OCI-LY7 (cell line): ENCODE results near the gene AFF3.

Experiments
- EZH2phosphoT487 ChIP-seq: fragments of 200-600 bp; sonication (generic); IDR thresholded peaks from 2 replicates; pipeline ENCODE4 v1.6.1; 2018; ENCODE audit warnings: low read depth, borderline replicate concordance, mild to moderate bottlenecking, mixed run types, antibody characterized with exemption, low read length, moderate library complexity, mixed read lengths
- TF ChIP-seq, protein P1 (sequence below): fragments of 200-600 bp; sonication (generic); conservative IDR thresholded peaks from 2 replicates; pipeline ENCODE4 v1.5.1; 2014; ENCODE audit warnings: mild to moderate bottlenecking, antibody characterized with exemption, low read length, moderate library complexity, mixed read lengths

DNA sequence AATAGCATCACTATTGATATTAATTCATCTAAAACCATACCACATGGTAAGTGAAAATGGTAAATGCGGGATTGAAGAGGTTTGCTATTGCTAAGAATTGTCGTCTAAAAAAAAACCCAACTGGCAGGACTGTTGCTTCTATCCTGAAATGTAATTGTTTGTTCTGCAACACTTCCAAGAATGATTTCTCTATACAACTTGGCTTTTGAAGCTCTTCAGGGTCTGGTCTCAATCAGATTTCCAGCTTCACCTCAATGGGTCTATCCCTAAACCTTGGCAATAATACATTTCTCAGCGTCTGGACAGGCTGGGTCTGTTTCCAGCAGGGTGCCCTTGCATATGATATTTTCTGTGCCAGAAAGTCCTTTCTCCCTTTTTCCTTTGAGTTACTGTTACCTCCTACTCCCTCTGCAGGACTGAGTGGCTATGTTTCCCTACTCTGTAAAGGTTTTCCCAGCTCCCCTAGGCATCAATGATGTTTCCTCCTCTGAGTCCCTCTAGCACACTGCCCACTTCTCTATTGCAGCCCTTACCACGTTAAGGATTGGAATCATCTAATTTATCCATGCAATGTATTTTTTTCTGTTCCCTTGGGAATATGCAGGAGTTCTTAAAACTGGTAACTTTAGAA, 534.4 kb downstream of the AFF3 start:
- TF ChIP-seq EZH2phosphoT487 = no peak
- TF ChIP-seq, protein P1, sequence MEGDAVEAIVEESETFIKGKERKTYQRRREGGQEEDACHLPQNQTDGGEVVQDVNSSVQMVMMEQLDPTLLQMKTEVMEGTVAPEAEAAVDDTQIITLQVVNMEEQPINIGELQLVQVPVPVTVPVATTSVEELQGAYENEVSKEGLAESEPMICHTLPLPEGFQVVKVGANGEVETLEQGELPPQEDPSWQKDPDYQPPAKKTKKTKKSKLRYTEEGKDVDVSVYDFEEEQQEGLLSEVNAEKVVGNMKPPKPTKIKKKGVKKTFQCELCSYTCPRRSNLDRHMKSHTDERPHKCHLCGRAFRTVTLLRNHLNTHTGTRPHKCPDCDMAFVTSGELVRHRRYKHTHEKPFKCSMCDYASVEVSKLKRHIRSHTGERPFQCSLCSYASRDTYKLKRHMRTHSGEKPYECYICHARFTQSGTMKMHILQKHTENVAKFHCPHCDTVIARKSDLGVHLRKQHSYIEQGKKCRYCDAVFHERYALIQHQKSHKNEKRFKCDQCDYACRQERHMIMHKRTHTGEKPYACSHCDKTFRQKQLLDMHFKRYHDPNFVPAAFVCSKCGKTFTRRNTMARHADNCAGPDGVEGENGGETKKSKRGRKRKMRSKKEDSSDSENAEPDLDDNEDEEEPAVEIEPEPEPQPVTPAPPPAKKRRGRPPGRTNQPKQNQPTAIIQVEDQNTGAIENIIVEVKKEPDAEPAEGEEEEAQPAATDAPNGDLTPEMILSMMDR = no peak
